Colonic mucosa (tissue), 4 donors: ENCODE measurements around the gene FGFR4. TPM values are rescaled to one million over a fixed set of nuclear protein-coding genes. Genes with fewer than 3 reads are reported as not detected.
A peak's percentile ranks its signal among the peaks of the same experiment; 100 is the strongest.

Experiments
- DNase-seq: peaks from one replicate; pipeline ENCODE4 v3.0.0-alpha.2; 2020
- H3K27ac ChIP-seq: fragments of 200-600 bp; one replicate; pipeline ENCODE4 v1.8.0; 2021
- H3K27me3 ChIP-seq: fragments of 200-600 bp; one replicate; pipeline ENCODE4 v1.8.0; 2021
- H3K36me3 ChIP-seq: fragments of 200-600 bp; one replicate; pipeline ENCODE4 v1.8.0; 2021
- H3K4me1 ChIP-seq: fragments of 200-600 bp; one replicate; pipeline ENCODE4 v1.8.0; 2021; ENCODE audit warnings: mild to moderate bottlenecking
- H3K4me3 ChIP-seq: fragments of 200-600 bp; one replicate; pipeline ENCODE4 v1.8.0; 2021
- H3K9ac ChIP-seq, 2 donors: one replicate each; pipeline ENCODE4 v1.7.0; 2013; ENCODE audit warnings: control low read depth in 2 of 2, low read depth in 2 of 2, low read length in 2 of 2
- H3K9me3 ChIP-seq: fragments of 200-600 bp; one replicate; pipeline ENCODE4 v1.8.0; 2021
- CTCF ChIP-seq: fragments of 200-600 bp; IDR thresholded peaks from one replicate; pipeline ENCODE4 v1.8.0; 2022; ENCODE audit warnings: antibody characterized with exemption, mild to moderate bottlenecking
- intact Hi-C: fragments of 100-400 bp; cut with DNase I; formaldehyde crosslinking; loops from one replicate; pipeline ENCODE4 v1.14.1; 2022
- total RNA-seq, 2 donors: library from RNA; stranded (reverse); fragmentation: NEBNext Ultra II Directional in 1 of 2; extraction: Animal tissue kit (Norgen Biotek cat#: 25700) in 1 of 2; gene quantifications; one replicate each; pipeline ENCODE4 v1.2.1, GENCODE V29; 2021
- donor health status: healthy.
- donor health status: DM: no; HTN: no; CAD: no.
- donor health status: DM: no; HTN: no; CAD: no.

The FGFR4 gene
- total RNA-seq, 2 donors from 2014 or later, result 58.7 to 118 TPM

- intact Hi-C loops, result loop anchor here (2.0 to 10.0 kb wide), 3 partner anchors 33 to 453 kb away; partner anchors contain the start of gene MXD3
- Histone ChIP-seq H3K36me3 (no peaks in the 10 kb centered on the region), H3K27me3 (no peaks in the 10 kb centered on the region), H3K4me1 (no peaks in the 10 kb centered on the region), H3K27ac (no peak overlapping the region), H3K9me3 (no peaks in the 10 kb centered on the region), H3K9ac (no peak overlapping the region), H3K4me3 (no peak overlapping the region)
- DNase-seq, result no peak
- TF ChIP-seq CTCF, result no peak
Measured at GRCh38 chr5:177109810-177110209, 23.1 kb downstream of the FGFR4 start.

- Histone ChIP-seq H3K4me1 (no peaks in the 10 kb centered on the region), H3K4me3 (no peak overlapping the region), H3K9ac (no peak overlapping the region), H3K36me3 (no peaks in the 10 kb centered on the region), H3K9me3 (no peaks in the 10 kb centered on the region), H3K27me3 (no peaks in the 10 kb centered on the region), H3K27ac (no peak overlapping the region)
- intact Hi-C loops, result loop anchor here (2.0 to 10.0 kb wide), 3 partner anchors 35 to 455 kb away; partner anchors contain the start of gene MXD3
- DNase-seq, result peak; percentile 70
- peak; percentile 96 for TF ChIP-seq CTCF
Measured at GRCh38 chr5:177111720-177112394, 25.1 kb downstream of the FGFR4 start.

GRCh38 chr5:177112589-177113220 lies 26.0 kb downstream of the FGFR4 start:
- no peak for TF ChIP-seq CTCF
- no peaks in the 10 kb centered on the region for H3K36me3 ChIP-seq
- peaks cover 3% of the 10 kb centered on the region for H3K4me1 ChIP-seq
- intact Hi-C loops, result loop anchor here (5.0 to 10.0 kb wide), 2 partner anchors 202 to 455 kb away; partner anchors contain the start of gene MXD3
- H3K9ac ChIP-seq, result no peak overlapping the region
- no peak overlapping the region for H3K4me3 ChIP-seq
- no peaks in the 10 kb centered on the region for H3K27me3 ChIP-seq
- no peak for DNase-seq
- no peaks in the 10 kb centered on the region for H3K9me3 ChIP-seq
- H3K27ac ChIP-seq, result no peak overlapping the region

DNA sequence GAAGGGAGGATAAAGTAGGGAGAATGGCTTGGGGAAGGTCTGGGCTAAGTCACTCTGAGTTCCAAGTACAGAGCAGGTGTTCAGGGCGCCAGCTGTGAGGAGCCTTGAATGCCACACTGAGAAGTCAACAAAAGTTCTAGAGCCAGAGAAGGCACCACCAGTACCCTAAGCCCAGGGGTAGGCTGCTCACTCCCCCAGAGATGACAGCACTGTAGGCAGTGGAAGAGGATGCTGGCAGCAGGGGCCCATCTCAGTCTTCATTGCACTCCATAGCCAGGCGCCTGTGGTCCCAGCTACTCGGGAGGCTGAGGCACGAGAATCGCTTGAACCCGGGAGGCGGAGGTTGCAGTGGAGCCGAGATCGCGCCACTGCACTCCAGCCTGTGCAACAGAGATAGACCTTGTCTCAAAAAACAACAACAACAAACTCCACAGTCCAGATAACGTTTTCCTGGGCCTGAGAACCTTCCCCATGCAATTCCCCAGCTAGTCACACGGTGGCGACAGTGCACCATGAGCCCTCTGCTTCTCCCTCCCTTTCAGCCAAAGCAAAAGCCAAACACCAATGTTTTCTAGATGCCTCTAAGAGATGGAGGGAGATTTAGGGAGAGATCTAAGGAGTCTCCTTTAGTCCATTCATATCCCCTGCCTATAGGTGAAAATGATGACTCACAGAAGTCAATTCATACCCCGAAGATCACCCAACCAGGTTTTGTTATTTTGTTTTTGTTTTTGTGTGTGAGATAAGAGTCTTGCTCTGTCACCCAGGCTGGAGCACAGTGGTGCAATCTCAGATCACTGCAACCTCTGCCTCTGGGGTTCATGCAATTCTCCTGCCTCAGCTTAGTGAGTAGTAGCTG lies 27.1 kb downstream of the FGFR4 start:
- no peak overlapping the region for H3K9ac ChIP-seq
- peak; percentile 84 for DNase-seq
- peaks cover 3% of the 10 kb centered on the region for H3K4me1 ChIP-seq
- TF ChIP-seq CTCF, result peak; percentile 97
- no peaks in the 10 kb centered on the region for H3K27me3 ChIP-seq
- no peak overlapping the region for H3K27ac ChIP-seq
- intact Hi-C loops, result loop anchor here (5.0 to 10.0 kb wide), 2 partner anchors 201 to 456 kb away; partner anchors contain the start of gene MXD3
- no peaks in the 10 kb centered on the region for H3K36me3 ChIP-seq
- no peak overlapping the region for H3K4me3 ChIP-seq
- no peaks in the 10 kb centered on the region for H3K9me3 ChIP-seq
